K562 (cell line): ENCODE measurements around the gene TUBD1. TPM values are rescaled to one million over a fixed set of nuclear protein-coding genes. Genes with fewer than 3 reads are reported as not detected.

ENCODE experiments used
- ATAC-seq: fragments of 200-7000 bp; cut with Tn5 transposase; 3 replicates; pipeline ENCODE4 v1.9.1; 2020; ENCODE audit warnings: moderate library complexity
- BruUV-seq: library from RNA; stranded (reverse); fragments of 400-500 nt; replicated peaks from 2 replicates; lab custom pipeline; 2021; lab: Mats Ljungman, UMichigan
- CTCF ChIA-PET: fragments of 300-600 bp; formaldehyde crosslinking; extraction: SDS; loops from one replicate; lab custom pipeline; 2021; ENCODE audit warnings: low intra/inter-chr PET ratio; lab: Yijun Ruan, JAX
- POLR2A ChIA-PET: fragments of 300-600, 350-650 bp; sonication (Branson Sonifier 250); formaldehyde crosslinking; extraction: SDS; loops from one replicate; lab custom pipeline; 2021; ENCODE audit warnings: antibody characterized with exemption, inconsistent platforms; lab: Yijun Ruan, JAX
- DNase-seq, 4 experiments: peaks; one replicate each; pipeline versions ENCODE4 v3.0.0 to v3.0.0-alpha.2; 2011 to 2018; ENCODE audit warnings: low spot score in 3 of 4, mixed read lengths in 3 of 4; ENCODE audit errors: extremely low read depth in 1 of 4
- FAIRE-seq: peaks from 2 replicates; lab custom pipeline; 2011; peaks lifted over from hg19 to GRCh38; lab: Jason Lieb, UNC
- H2AFZ ChIP-seq: 2 replicates; pipeline ENCODE4 v1.6.0; 2011; ENCODE audit warnings: low read depth, low read length, control low read depth, inconsistent platforms
- H3K27ac ChIP-seq: fragments of 200-600 bp; 3 replicates; pipeline ENCODE4 v1.8.0; 2011; ENCODE audit warnings: low read depth, mild to moderate bottlenecking, control low read depth, inconsistent platforms, low read length, moderate library complexity, mixed read lengths; ENCODE audit errors: extremely low read depth
- H3K27me3 ChIP-seq, 2 experiments: fragments of 300-600 bp in 1 of 2; 2 replicates in 1 of 2; 3 replicates in 1 of 2; pipeline versions ENCODE4 v1.6.0 to v1.8.0; 2011; ENCODE audit warnings: inconsistent platforms in 2 of 2, low read length in 2 of 2, mild to moderate bottlenecking in 1 of 2, mixed read lengths in 1 of 2, moderate library complexity in 1 of 2; ENCODE audit not compliant: control insufficient read depth in 2 of 2, insufficient read depth in 2 of 2
- H3K36me3 ChIP-seq: fragments of 300-600 bp; 3 replicates; pipeline ENCODE4 v1.8.0; 2011; ENCODE audit warnings: mild to moderate bottlenecking, low read length, inconsistent platforms; ENCODE audit not compliant: control insufficient read depth, insufficient read depth
- H3K4me1 ChIP-seq, 2 experiments: fragments of 200-600 bp in 1 of 2; replicated peaks in 1 of 2; 2 replicates in 1 of 2; 3 replicates in 1 of 2; pipeline versions ENCODE4 v1.5.1 to v1.8.0; 2011; ENCODE audit warnings: inconsistent platforms in 2 of 2, low read length in 2 of 2, mild to moderate bottlenecking in 1 of 2, mixed read lengths in 1 of 2, moderate library complexity in 1 of 2; ENCODE audit not compliant: control insufficient read depth in 2 of 2, insufficient read depth in 2 of 2
- H3K4me2 ChIP-seq: 2 replicates; pipeline ENCODE4 v1.6.1; 2011; ENCODE audit warnings: low read length, control low read depth, inconsistent platforms, mixed read lengths; ENCODE audit not compliant: insufficient read depth
- H3K4me3 ChIP-seq: fragments of 200-600 bp; sonication (generic), shearing (Covaris generic); 2 replicates; pipeline ENCODE4 v1.5.1; 2016; ENCODE audit warnings: control low read depth, inconsistent platforms
- H3K79me2 ChIP-seq: fragments of 200-600 bp; 3 replicates; pipeline ENCODE4 v1.8.0; 2011; ENCODE audit warnings: low read length, inconsistent platforms; ENCODE audit not compliant: control insufficient read depth, insufficient read depth
- H3K9ac ChIP-seq, 2 experiments: 2 replicates each; pipeline versions ENCODE4 v1.6.0 to v1.6.1; 2011; ENCODE audit warnings: low read depth in 2 of 2, low read length in 2 of 2, control low read depth in 1 of 2, inconsistent platforms in 1 of 2, mild to moderate bottlenecking in 1 of 2, mixed read lengths in 1 of 2; ENCODE audit not compliant: insufficient read depth in 1 of 2
- H3K9me1 ChIP-seq: one replicate; pipeline ENCODE4 v1.6.0; 2011; ENCODE audit warnings: inconsistent platforms, mild to moderate bottlenecking, low read length, moderate library complexity; ENCODE audit not compliant: control insufficient read depth, insufficient read depth
- H3K9me3 ChIP-seq: replicated peaks from 2 replicates; pipeline ENCODE4 v1.5.1; 2011; ENCODE audit warnings: low read depth, low read length, inconsistent platforms; ENCODE audit not compliant: control insufficient read depth, insufficient read depth
- H4K20me1 ChIP-seq: replicated peaks from 2 replicates; pipeline ENCODE4 v1.6.1; 2011; ENCODE audit warnings: low read length, inconsistent platforms, mixed read lengths; ENCODE audit not compliant: control insufficient read depth, insufficient read depth
- C11orf30 ChIP-seq: fragments of 450-650 bp; IDR thresholded peaks from 2 replicates; pipeline ENCODE4 v1.6.1; 2016; ENCODE audit warnings: low read depth, mild to moderate bottlenecking
- ELF4 ChIP-seq: fragments of 450-650 bp; formaldehyde crosslinking; IDR thresholded peaks from 2 replicates; pipeline ENCODE4 v1.4.0; 2022; ENCODE audit warnings: missing genetic modification characterization
- EP300 ChIP-seq: IDR thresholded peaks from 2 replicates; pipeline ENCODE4 v1.6.1; 2012; ENCODE audit warnings: low read length, improper control_type of control experiment
- HLTF ChIP-seq: fragments of 450-650 bp; IDR thresholded peaks from 2 replicates; pipeline ENCODE4 v1.6.1; 2016
- KLF10 ChIP-seq: fragments of 250-450 bp; sonication (Bioruptor Pico); IDR thresholded peaks from 2 replicates; pipeline ENCODE4 v1.6.1; 2021; ENCODE audit warnings: matching md5 sums
- MYNN ChIP-seq, 2 experiments: sonication (generic); formaldehyde crosslinking in 1 of 2; IDR thresholded peaks; 2 replicates each; pipeline versions ENCODE4 v1.5.0 to v1.6.1; 2016 to 2020; ENCODE audit warnings: antibody characterized with exemption in 1 of 2, missing genetic modification reagents in 1 of 2
- RCOR1 ChIP-seq, 2 experiments: IDR thresholded peaks; 2 replicates each; pipeline ENCODE4 v1.6.1; 2012; ENCODE audit warnings: low read depth in 2 of 2, low read length in 2 of 2, borderline replicate concordance in 1 of 2, improper control_type of control experiment in 1 of 2
- RUNX1 ChIP-seq: sonication (generic); IDR thresholded peaks from 2 replicates; pipeline ENCODE4 v1.6.1; 2016; ENCODE audit warnings: antibody characterized with exemption, low read depth
- SOX6 ChIP-seq: fragments of 450-650 bp; IDR thresholded peaks from 2 replicates; pipeline ENCODE4 v1.6.1; 2014; ENCODE audit warnings: mild to moderate bottlenecking
- SRSF7 ChIP-seq: fragments of 200-400 bp; formaldehyde crosslinking; optimal IDR thresholded peaks from 2 replicates; pipeline ENCODE3; 2017; ENCODE audit warnings: mild to moderate bottlenecking, low read depth, low read length
- XRCC3 ChIP-seq: fragments of 450-650 bp; IDR thresholded peaks from 2 replicates; pipeline ENCODE4 v1.6.1; 2017; ENCODE audit warnings: mild to moderate bottlenecking, moderate library complexity
- WGBS: fragments of 100-300 bp; shearing (Covaris generic); methylation state at CpG from one replicate; pipeline ENCODE4 v1.1.6; 2016; ENCODE audit warnings: low coverage, mixed read lengths; ENCODE audit not compliant: insufficient coverage; ENCODE audit errors: missing lambda C conversion rate; 5-methylcytosine and 5-hydroxymethylcytosine counted together
- in situ Hi-C: fragments of 300-500 bp; cut with MboI; formaldehyde crosslinking; loops from 4 replicates; pipeline ENCODE4 v1.15.0; 2018; ENCODE audit warnings: inconsistent platforms, mixed read lengths
- intact Hi-C: fragments of 100-400 bp; cut with micrococcal nuclease; formaldehyde crosslinking; loops from 2 replicates; pipeline ENCODE4 v1.14.2; 2022
- polyA plus RNA-seq, 8 experiments: library from polyadenylated mRNA; depleted of rRNA in 4 of 8; stranded (reverse) in 5 of 8; unstranded in 3 of 8; fragments of >200 nt; fragmentation: Nextera tagmentation in 2 of 8; fragmentation: Illumina TruSeq in 1 of 8; extraction: Ambion mirVana in 2 of 8; extraction: Trizol in 1 of 8; gene quantifications; 2 replicates each; pipeline versions ENCODE4 v1.2.1 to v1.2.3, GENCODE V29; 2011 to 2014; ENCODE audit warnings: inconsistent platforms in 1 of 8, missing spikeins in 1 of 8
- total RNA-seq, 7 experiments: library from RNA; depleted of rRNA in 6 of 7; stranded (reverse); fragments of >200 nt in 6 of 7; fragmentation: Illumina TruSeq in 2 of 7; extraction: Trizol in 2 of 7; gene quantifications; 2 replicates each; pipeline versions ENCODE4 v1.2.1 to v1.2.3, GENCODE V29; 2011 to 2021; ENCODE audit warnings: low replicate concordance in 1 of 7

TUBD1 gene
- total and polyA plus RNA-seq, 9 of the 15 experiments (the other 6 are each of a cell fraction or from before 2014, with no cell fraction given): 10.8 to 35.3 (median 17.9) TPM

DNA sequence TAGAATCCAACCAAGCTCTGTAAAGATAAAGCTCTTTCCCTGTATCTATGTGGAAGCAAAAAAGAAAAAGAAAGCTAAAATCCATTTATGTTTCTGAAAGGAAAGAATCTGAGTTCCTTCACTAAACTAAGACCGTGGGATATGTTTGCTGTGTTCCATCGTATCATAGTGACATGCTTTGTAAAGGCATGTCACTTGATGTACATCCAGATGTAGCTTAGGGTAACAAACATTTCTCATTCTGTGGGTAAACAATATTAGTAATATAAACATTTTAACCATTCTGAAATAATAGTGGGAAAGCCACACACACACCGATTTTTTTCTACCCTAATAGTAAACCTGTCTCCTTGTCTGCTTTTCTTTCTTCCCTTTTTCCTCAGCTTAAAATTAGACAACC is 78.1 kb downstream of the TUBD1 start:
- POLR2A ChIA-PET: interaction anchor here (0.5 to 0.6 kb wide), 2 partner anchors 69 to 764 kb away, joined by 3 to 4 read pairs; no protein-coding TSS in a partner anchor
- Histone ChIP-seq H3K9me1 (no peaks in the 10 kb centered on the region), H3K4me2 (no peak overlapping the region), H3K4me1 (no peaks in the 10 kb centered on the region; a peak in 1 of 5 replicates), H3K9ac (no peak overlapping the region), H3K36me3 (peaks cover 33% of the 10 kb centered on the region), H4K20me1 (no peaks in the 10 kb centered on the region), H2AFZ (no peak overlapping the region), H3K79me2 (no peaks in the 10 kb centered on the region), H3K4me3 (no peak overlapping the region), H3K27me3 (no peaks in the 10 kb centered on the region), H3K27ac (no peak overlapping the region), H3K9me3 (no peaks in the 10 kb centered on the region)
- in situ Hi-C loops: no loop called here
- FAIRE-seq (no peak), ATAC-seq (no peak), DNase-seq (no peak)
- 80% methylated on average over 3 of the region's 3 CpGs for WGBS
- no peak for TF ChIP-seq SOX6
- no peak for TF ChIP-seq HLTF
- no peak for TF ChIP-seq ELF4 (CRISPR knock-in tag)
- no peak for TF ChIP-seq KLF10 (CRISPR knock-in tag)
- TF ChIP-seq EP300: no peak
- no peak for TF ChIP-seq RCOR1 (IDR thresholded peaks at IDR 0.05; ENCODE audit: borderline replicate concordance in 1 of 2, low read depth in 2 of 2, low read length in 2 of 2)
- no peak for TF ChIP-seq XRCC3
- no peak for TF ChIP-seq SRSF7
- no peak for TF ChIP-seq C11orf30
- no peak for TF ChIP-seq RUNX1
- no peak for TF ChIP-seq MYNN (IDR thresholded peaks at IDR 0.05)
- TF ChIP-seq MYNN (CRISPR knock-in tag; IDR thresholded peaks at IDR 0.05): no peak
- intact Hi-C loops: no loop called here
- BruUV-seq: no TSS peak
- CTCF ChIA-PET: no interaction called here
